ENCODE data around the gene EIPR1. TPM values are rescaled to one million over a fixed set of nuclear protein-coding genes. Genes with fewer than 3 reads are reported as not detected.

The EIPR1 gene
- total and polyA plus RNA-seq, 2 of the 4 experiments (the other 2 are of a cell fraction): 46.5 to 67.4 TPM

DNA sequence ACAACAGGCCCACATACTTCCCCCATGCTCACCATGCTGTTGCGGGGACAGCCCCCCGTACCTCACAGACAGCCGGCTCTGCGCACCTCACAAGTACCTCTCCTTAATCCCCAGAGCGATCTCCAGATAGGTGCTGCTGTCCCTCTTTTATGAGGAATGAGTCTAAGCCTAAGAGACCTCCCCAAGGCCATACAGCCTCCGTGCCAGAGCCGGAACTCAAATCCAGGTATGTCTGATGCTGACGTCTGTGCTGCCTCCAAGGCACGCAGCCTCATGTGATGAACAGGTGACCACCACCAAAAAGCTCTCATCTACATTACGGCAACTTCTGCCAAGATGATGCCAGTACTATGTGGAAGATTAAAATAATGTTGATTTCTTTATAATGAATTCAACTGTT is 85.2 kb downstream of the EIPR1 start:
- no peak for DNase-seq
- H3K27me3 ChIP-seq (ENCODE audit: control insufficient read depth, insufficient read depth, low read length): no peaks in the 10 kb centered on the region
- no peak overlapping the region for H3K4me3 ChIP-seq (ENCODE audit: insufficient read depth, low read depth, low read length)
- no peaks in the 10 kb centered on the region for H4K20me1 ChIP-seq (ENCODE audit: insufficient read depth, low read length)
- TF ChIP-seq, protein P1, sequence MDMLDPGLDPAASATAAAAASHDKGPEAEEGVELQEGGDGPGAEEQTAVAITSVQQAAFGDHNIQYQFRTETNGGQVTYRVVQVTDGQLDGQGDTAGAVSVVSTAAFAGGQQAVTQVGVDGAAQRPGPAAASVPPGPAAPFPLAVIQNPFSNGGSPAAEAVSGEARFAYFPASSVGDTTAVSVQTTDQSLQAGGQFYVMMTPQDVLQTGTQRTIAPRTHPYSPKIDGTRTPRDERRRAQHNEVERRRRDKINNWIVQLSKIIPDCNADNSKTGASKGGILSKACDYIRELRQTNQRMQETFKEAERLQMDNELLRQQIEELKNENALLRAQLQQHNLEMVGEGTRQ (IDR thresholded peaks at IDR 0.05; ENCODE audit: low read depth, low read length): no peak
- TF ChIP-seq RFX5 (IDR thresholded peaks at IDR 0.05; ENCODE audit: low read depth, low read length): no peak
- no peak for TF ChIP-seq RCOR1 (IDR thresholded peaks at IDR 0.05; ENCODE audit: insufficient replicate concordance, low read length)
- no peak for TF ChIP-seq FOS (IDR thresholded peaks at IDR 0.05; ENCODE audit: low read depth, low read length)
- no peak overlapping the region for H3K4ac ChIP-seq (ENCODE audit: low read depth, low read length)
- no peaks in the 10 kb centered on the region for H3K9me3 ChIP-seq (ENCODE audit: control insufficient read depth, insufficient read depth, low read length)
- peaks cover 6 to 10% of the 10 kb centered on the region in 2 experiments; a peak in 2 of 4 replicates for H3K79me1 ChIP-seq (ENCODE audit: low read depth in 1 of 2, low read length in 2 of 2)
- H2AK5ac ChIP-seq (ENCODE audit: low read depth, low read length): no peak overlapping the region
- intact Hi-C loops (cut with micrococcal nuclease) (no loop called here), in situ Hi-C loops (cut with MboI; ENCODE audit: low sequenced_read_pairs) (no loop called here), dilution Hi-C loops (cut with HindIII; ENCODE audit: low sequenced_read_pairs, unreplicated experiment) (no loop called here)
- H2AK9ac ChIP-seq (replicated peaks; ENCODE audit: low read depth, low read length, poor library complexity): no peak overlapping the region
- H2AFZ ChIP-seq (replicated peaks; ENCODE audit: low read length, poor library complexity): no peak overlapping the region
- H3K9ac ChIP-seq (ENCODE audit: low read depth, low read length): no peak overlapping the region
- BruUV-seq (replicated peaks): no TSS peak
- H3K56ac ChIP-seq (ENCODE audit: extremely low read depth, insufficient read depth, low read length): no peak overlapping the region
- no peak overlapping the region for H4K91ac ChIP-seq (ENCODE audit: insufficient read depth, low read depth, low read length)
- no peak for ATAC-seq (ENCODE audit: low read depth)
- H4K5ac ChIP-seq (ENCODE audit: low read depth, low read length): no peak overlapping the region
- H2BK120ac ChIP-seq (ENCODE audit: low read depth, low read length): no peak overlapping the region
- H2BK5ac ChIP-seq (ENCODE audit: low read depth, low read length, poor library complexity, severe bottlenecking): no peak overlapping the region
- H3K4me1 ChIP-seq (ENCODE audit: control insufficient read depth, insufficient read depth, low read length): no peaks in the 10 kb centered on the region
- no peak overlapping the region for H3K18ac ChIP-seq (ENCODE audit: low read depth, low read length)
- no peak overlapping the region for H2BK20ac ChIP-seq (ENCODE audit: low read depth, low read length)
- no peak overlapping the region for H3K4me2 ChIP-seq (ENCODE audit: low read depth, low read length)
- no peak overlapping the region for H2BK15ac ChIP-seq (ENCODE audit: low read depth, low read length)
- ChIA-PET POLR2A (ENCODE audit: unreplicated experiment) (no interaction called here), CTCF (no interaction called here)
- H3K14ac ChIP-seq (replicated peaks; ENCODE audit: low read depth, low read length): no peak overlapping the region
- H4K8ac ChIP-seq (ENCODE audit: low read depth in 2 of 2, low read length in 2 of 2): no peak overlapping the region
- whole genome bisulfite sequencing, 2 experiments (ENCODE audit: extremely low coverage in 2 of 2, insufficient read length in 1 of 2): 93% methylated on average over 5 of the region's 10 CpGs; no CpG with 5 or more reads in 1 of the 2 experiments
- no peak overlapping the region for H3K27ac ChIP-seq (ENCODE audit: insufficient read depth, low read length)
- H3K9me1 ChIP-seq (ENCODE audit: insufficient read depth, low read length): no peaks in the 10 kb centered on the region; the same call in 1 of the 2 replicates
- H3K23ac ChIP-seq (ENCODE audit: low read depth, low read length): no peak overlapping the region
- H3K36me3 ChIP-seq (ENCODE audit: control insufficient read depth, insufficient read depth, low read length): no peaks in the 10 kb centered on the region

All from IMR-90 (cell line).